Endothelial cell of umbilical vein (primary cell): ENCODE results near the gene TLCD4. TPM values are rescaled to one million over a fixed set of nuclear protein-coding genes. Genes with fewer than 3 reads are reported as not detected.

Experiments used
- BruUV-seq: library from RNA; stranded (reverse); fragments of 400-500 nt; replicated peaks from 2 replicates; lab custom pipeline; 2021; lab: Mats Ljungman, UMichigan
- CTCF ChIA-PET: fragments of 300-600, 350-600 bp; sonication (Branson Sonifier 250); formaldehyde crosslinking; loops from one replicate; lab custom pipeline; 2021; ENCODE audit warnings: antibody characterized with exemption, inconsistent platforms; lab: Charles Lee
- POLR2A ChIA-PET: fragments of 300-600, 350-600 bp; sonication (Branson Sonifier 250); formaldehyde crosslinking; loops from one replicate; lab custom pipeline; 2021; ENCODE audit warnings: antibody characterized with exemption, inconsistent platforms; lab: Charles Lee
- DNase-seq: peaks from one replicate; pipeline ENCODE4 v3.0.0-alpha.2; 2011; ENCODE audit warnings: low read depth, low spot score
- FAIRE-seq: peaks from 2 replicates; lab custom pipeline; 2011; peaks lifted over from hg19 to GRCh38; lab: Jason Lieb, UNC
- H2AFZ ChIP-seq: 2 replicates; pipeline ENCODE4 v1.6.0; 2012; ENCODE audit warnings: low read depth, low read length, control low read depth, inconsistent platforms
- H3K27ac ChIP-seq: 2 replicates; pipeline ENCODE4 v1.5.1; 2011; ENCODE audit warnings: low read depth, mild to moderate bottlenecking, control low read depth, low read length, moderate library complexity; ENCODE audit not compliant: insufficient read depth
- H3K27me3 ChIP-seq, 2 experiments: 2 replicates each; pipeline versions ENCODE4 v1.6.0 to v1.6.1; 2011; ENCODE audit warnings: low read length in 2 of 2, mixed read lengths in 1 of 2; ENCODE audit not compliant: control insufficient read depth in 2 of 2, insufficient read depth in 2 of 2
- H3K36me3 ChIP-seq, 2 experiments: 2 replicates in 1 of 2; 3 replicates in 1 of 2; pipeline ENCODE4 v1.5.1; 2011; ENCODE audit warnings: low read length in 2 of 2, mild to moderate bottlenecking in 1 of 2, moderate library complexity in 1 of 2; ENCODE audit not compliant: control insufficient read depth in 2 of 2, insufficient read depth in 2 of 2; ENCODE audit errors: extremely low read depth in 1 of 2
- H3K4me1 ChIP-seq: 3 replicates; pipeline ENCODE4 v1.5.1; 2011; ENCODE audit warnings: mild to moderate bottlenecking, low read length; ENCODE audit not compliant: control insufficient read depth, insufficient read depth; ENCODE audit errors: extremely low read depth
- H3K4me2 ChIP-seq: 2 replicates; pipeline ENCODE4 v1.6.1; 2011; ENCODE audit warnings: low read length, control low read depth, mixed read lengths; ENCODE audit not compliant: insufficient read depth
- H3K4me3 ChIP-seq, 3 experiments: fragments of 200-600 bp in 1 of 3; sonication (generic), shearing (Covaris generic) in 1 of 3; replicated peaks in 1 of 3; 2 replicates each; pipeline ENCODE4 v1.5.1; 2011 to 2016; ENCODE audit warnings: control low read depth in 3 of 3, low read length in 3 of 3, mild to moderate bottlenecking in 2 of 3, inconsistent platforms in 1 of 3, low read depth in 1 of 3, moderate library complexity in 1 of 3; ENCODE audit not compliant: insufficient read depth in 1 of 3
- H3K79me2 ChIP-seq: 2 replicates; pipeline ENCODE4 v1.6.0; 2012; ENCODE audit warnings: low read length, inconsistent platforms; ENCODE audit not compliant: control insufficient read depth, insufficient read depth
- H3K9ac ChIP-seq: replicated peaks from 2 replicates; pipeline ENCODE3; 2011; ENCODE audit warnings: low read length, control low read depth; ENCODE audit not compliant: insufficient read depth; ENCODE audit errors: extremely low read depth
- H3K9me1 ChIP-seq: replicated peaks from 3 replicates; pipeline ENCODE4 v1.6.0; 2011; ENCODE audit warnings: mild to moderate bottlenecking, low read length; ENCODE audit not compliant: control insufficient read depth, insufficient read depth; ENCODE audit errors: extremely low read depth
- H3K9me3 ChIP-seq: replicated peaks from 2 replicates; pipeline ENCODE4 v1.5.1; 2012; ENCODE audit warnings: low read length, inconsistent platforms; ENCODE audit not compliant: control insufficient read depth, insufficient read depth
- H4K20me1 ChIP-seq: replicated peaks from 2 replicates; pipeline ENCODE3; 2011; ENCODE audit warnings: mild to moderate bottlenecking, low read length; ENCODE audit not compliant: control insufficient read depth, insufficient read depth; ENCODE audit errors: extremely low read depth
- EZH2 ChIP-seq: IDR thresholded peaks from 2 replicates; pipeline ENCODE4 v1.6.1; 2012; ENCODE audit warnings: borderline replicate concordance, low read depth, mild to moderate bottlenecking, moderate library complexity, low read length, inconsistent platforms; ENCODE audit not compliant: severe bottlenecking
- FOS ChIP-seq: IDR thresholded peaks from 2 replicates; pipeline ENCODE4 v1.6.1; 2011; ENCODE audit warnings: mild to moderate bottlenecking, low read length, moderate library complexity, borderline replicate concordance; ENCODE audit not compliant: insufficient read depth
- GATA2 ChIP-seq: IDR thresholded peaks from 2 replicates; pipeline ENCODE4 v1.7.0; 2011; ENCODE audit warnings: low read depth, mild to moderate bottlenecking, moderate library complexity, mixed read lengths, low read length; ENCODE audit not compliant: insufficient read length, insufficient read depth
- JUN ChIP-seq: IDR thresholded peaks from 2 replicates; pipeline ENCODE4 v1.6.1; 2011; ENCODE audit warnings: borderline replicate concordance, low read depth; ENCODE audit not compliant: insufficient read length, insufficient read depth
- MYC ChIP-seq: IDR thresholded peaks from one replicate; pipeline ENCODE4 v1.6.1; 2011; ENCODE audit warnings: mild to moderate bottlenecking, low read depth, low read length
- POLR2A ChIP-seq: IDR thresholded peaks from 2 replicates; pipeline ENCODE4 v1.6.1; 2012; ENCODE audit warnings: low read depth, mild to moderate bottlenecking, control low read depth, low read length
- POLR2AphosphoS5 ChIP-seq: IDR thresholded peaks from 2 replicates; pipeline ENCODE4 v1.6.1; 2012; ENCODE audit warnings: low read depth, mild to moderate bottlenecking, control low read depth, low read length, moderate library complexity; ENCODE audit not compliant: insufficient read depth
- dilution Hi-C: fragments of 300-500 bp; cut with MboI; formaldehyde crosslinking; loops from one replicate; pipeline ENCODE4 v1.15.0; 2019; ENCODE audit warnings: low sequenced_read_pairs; ENCODE audit not compliant: extremely low pct_ligation_motif_present
- intact Hi-C: fragments of 100-400 bp; cut with micrococcal nuclease; formaldehyde crosslinking; loops from one replicate; pipeline ENCODE4 v1.10.0; 2022
- polyA plus RNA-seq, 4 experiments: library from polyadenylated mRNA; depleted of rRNA in 3 of 4; stranded (reverse) in 3 of 4; unstranded in 1 of 4; fragments of >200 nt; gene quantifications; 2 replicates each; pipeline versions ENCODE4 v1.2.1 to v1.2.3, GENCODE V29; 2011 to 2012; ENCODE audit warnings: missing spikeins in 1 of 4
- total RNA-seq: library from RNA; stranded (reverse); gene quantifications from 2 replicates; pipeline ENCODE4 v1.2.3, GENCODE V29; 2021
- TF ChIP-seq, protein P1 (sequence below): IDR thresholded peaks from 2 replicates; pipeline ENCODE4 v1.6.1; 2011; ENCODE audit not compliant: insufficient read depth, insufficient read length
- TF ChIP-seq, protein P2 (sequence below), 2 donors: IDR thresholded peaks; 1 replicate in 1 of 2; 2 replicates in 1 of 2; pipeline ENCODE4 v1.5.1; 2011; ENCODE audit warnings: low read length in 2 of 2, mild to moderate bottlenecking in 2 of 2, moderate library complexity in 2 of 2, control low read depth in 1 of 2, inconsistent platforms in 1 of 2, low read depth in 1 of 2; ENCODE audit not compliant: insufficient read depth in 1 of 2; ENCODE audit errors: extremely low read depth in 1 of 2

The TLCD4 gene
- total and polyA plus RNA-seq, 2 donors (not counting 3 experiments of a cell fraction or from before 2014, with no cell fraction given) = 0.11 to 0.51 TPM

DNA sequence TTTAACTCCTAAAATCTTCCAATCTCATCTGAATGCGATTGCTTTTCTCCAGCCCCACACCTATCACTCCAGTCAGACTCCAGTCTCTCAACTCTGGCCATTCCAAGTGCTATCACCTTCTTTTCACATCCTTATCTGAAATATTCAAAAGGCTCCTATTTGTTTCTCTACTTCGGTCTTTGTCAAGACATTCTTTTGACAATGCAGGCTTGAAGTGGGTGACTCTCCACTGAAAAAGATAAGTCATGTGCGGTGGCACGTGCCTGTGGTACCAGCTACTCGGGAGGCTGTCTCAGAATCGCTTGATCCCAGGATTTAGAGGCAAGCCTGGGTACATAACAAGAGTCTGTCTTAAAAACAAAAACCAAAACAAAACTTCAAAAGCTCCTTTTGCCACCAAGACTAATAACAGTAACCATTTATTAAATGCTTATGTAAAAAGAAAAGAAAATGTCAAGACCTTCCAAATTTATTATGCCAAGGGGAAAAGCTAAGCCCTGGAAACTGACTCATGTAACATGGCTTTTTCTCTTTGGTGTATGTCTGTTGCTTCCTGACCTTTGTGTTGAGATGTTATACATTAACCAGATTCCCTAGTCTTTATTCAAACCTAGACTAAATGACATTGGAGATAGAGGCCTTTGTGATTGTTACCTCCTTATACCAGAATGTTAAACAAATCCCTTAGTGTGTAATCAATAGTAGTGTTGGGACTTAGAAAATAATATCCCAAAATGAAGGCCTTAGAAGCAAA lies 48.0 kb upstream of the TLCD4 start:
- Histone ChIP-seq H3K27ac (no peak overlapping the region), H3K9me1 (no peaks in the 10 kb centered on the region), H3K4me1 (peaks cover 7% of the 10 kb centered on the region), H3K4me2 (no peak overlapping the region), H3K36me3 (no peaks in the 10 kb centered on the region), H3K27me3 (peaks cover 1 to 3% of the 10 kb centered on the region in 2 experiments), H3K4me3 (no peak overlapping the region), H3K9me3 (no peaks in the 10 kb centered on the region), H3K9ac (no peak overlapping the region), H2AFZ (no peak overlapping the region), H4K20me1 (no peaks in the 10 kb centered on the region), H3K79me2 (no peaks in the 10 kb centered on the region)
- no peak for TF ChIP-seq FOS
- TF ChIP-seq, protein P1, sequence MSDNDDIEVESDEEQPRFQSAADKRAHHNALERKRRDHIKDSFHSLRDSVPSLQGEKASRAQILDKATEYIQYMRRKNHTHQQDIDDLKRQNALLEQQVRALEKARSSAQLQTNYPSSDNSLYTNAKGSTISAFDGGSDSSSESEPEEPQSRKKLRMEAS = no peak
- CTCF ChIA-PET = no interaction called here
- FAIRE-seq (no peak), DNase-seq (no peak)
- intact Hi-C loops (no loop called here), dilution Hi-C loops (no loop called here)
- POLR2A ChIA-PET = no interaction called here
- no TSS peak for BruUV-seq

DNA sequence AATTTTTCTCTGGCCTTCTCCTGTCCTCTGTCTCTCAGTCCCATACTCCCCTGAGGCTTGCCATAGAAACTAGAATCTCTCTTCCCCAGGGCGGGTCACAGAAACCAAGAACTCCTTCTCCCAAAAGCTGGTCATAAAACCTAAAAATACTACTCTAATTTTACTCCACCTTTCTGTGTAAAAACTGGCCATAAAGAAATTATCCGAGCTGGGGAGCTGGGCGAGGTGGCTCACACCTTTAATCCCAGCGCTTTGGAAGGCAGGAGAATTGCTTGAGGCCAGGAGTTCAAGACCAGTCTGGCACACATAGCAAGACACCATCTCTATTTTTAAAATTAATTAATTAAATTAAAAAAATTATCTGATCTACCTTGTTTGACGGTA lies 47.5 kb upstream of the TLCD4 start:
- BruUV-seq = no TSS peak
- Histone ChIP-seq H3K9me3 (no peaks in the 10 kb centered on the region), H3K27ac (no peak overlapping the region), H3K27me3 (peaks cover 1 to 4% of the 10 kb centered on the region in 2 experiments), H4K20me1 (no peaks in the 10 kb centered on the region), H3K4me2 (no peak overlapping the region), H3K79me2 (no peaks in the 10 kb centered on the region), H3K9me1 (no peaks in the 10 kb centered on the region), H3K36me3 (no peaks in the 10 kb centered on the region), H3K4me1 (peaks cover 7% of the 10 kb centered on the region), H3K9ac (no peak overlapping the region), H2AFZ (no peak overlapping the region), H3K4me3 (no peak overlapping the region)
- DNase-seq (no peak), FAIRE-seq (no peak)
- CTCF ChIA-PET = no interaction called here
- POLR2A ChIA-PET = no interaction called here
- intact Hi-C loops = loop anchor here (5.0 kb wide), 1 partner anchor 48 kb away; the partner anchor contains the start of gene TLCD4
- no peak for TF ChIP-seq POLR2A
- TF ChIP-seq MYC = no peak
- TF ChIP-seq EZH2 = no peak
- no peak for TF ChIP-seq FOS
- TF ChIP-seq, protein P2, sequence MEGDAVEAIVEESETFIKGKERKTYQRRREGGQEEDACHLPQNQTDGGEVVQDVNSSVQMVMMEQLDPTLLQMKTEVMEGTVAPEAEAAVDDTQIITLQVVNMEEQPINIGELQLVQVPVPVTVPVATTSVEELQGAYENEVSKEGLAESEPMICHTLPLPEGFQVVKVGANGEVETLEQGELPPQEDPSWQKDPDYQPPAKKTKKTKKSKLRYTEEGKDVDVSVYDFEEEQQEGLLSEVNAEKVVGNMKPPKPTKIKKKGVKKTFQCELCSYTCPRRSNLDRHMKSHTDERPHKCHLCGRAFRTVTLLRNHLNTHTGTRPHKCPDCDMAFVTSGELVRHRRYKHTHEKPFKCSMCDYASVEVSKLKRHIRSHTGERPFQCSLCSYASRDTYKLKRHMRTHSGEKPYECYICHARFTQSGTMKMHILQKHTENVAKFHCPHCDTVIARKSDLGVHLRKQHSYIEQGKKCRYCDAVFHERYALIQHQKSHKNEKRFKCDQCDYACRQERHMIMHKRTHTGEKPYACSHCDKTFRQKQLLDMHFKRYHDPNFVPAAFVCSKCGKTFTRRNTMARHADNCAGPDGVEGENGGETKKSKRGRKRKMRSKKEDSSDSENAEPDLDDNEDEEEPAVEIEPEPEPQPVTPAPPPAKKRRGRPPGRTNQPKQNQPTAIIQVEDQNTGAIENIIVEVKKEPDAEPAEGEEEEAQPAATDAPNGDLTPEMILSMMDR (IDR thresholded peaks at IDR 0.05; ENCODE audit: extremely low read depth in 1 of 2, insufficient read depth in 1 of 2, low read depth in 1 of 2, low read length in 2 of 2) = no peak
- TF ChIP-seq JUN = no peak
- TF ChIP-seq GATA2 = no peak
- no peak for TF ChIP-seq POLR2AphosphoS5
- TF ChIP-seq, protein P1 = no peak
- dilution Hi-C loops = no loop called here
